ENCODE data around the gene CCDC175.

CCDC175 gene

GRCh38 chr14:59538936-59539335 lies 37.7 kb downstream of the CCDC175 start:
- no peak for DNase-seq

DNA sequence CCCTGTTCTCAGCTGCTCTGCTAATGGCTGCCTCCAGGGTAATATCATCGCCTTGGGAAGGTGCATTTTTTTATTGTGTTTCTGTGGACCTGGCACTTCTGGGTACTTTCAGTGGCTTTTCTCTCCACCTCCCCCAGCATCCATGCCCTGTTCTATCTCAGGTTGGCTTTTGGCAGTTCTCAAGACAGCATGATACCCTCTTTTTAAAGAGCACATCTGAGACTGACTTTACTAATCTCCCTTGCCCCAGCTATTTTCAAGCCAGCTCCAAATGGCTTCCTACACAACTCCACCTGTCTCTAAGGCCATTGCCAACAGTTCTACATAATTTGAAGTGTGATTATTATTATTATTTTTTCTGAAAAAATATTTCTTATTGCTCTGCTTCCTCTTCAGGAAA lies 39.1 kb downstream of the CCDC175 start:
- no peak for DNase-seq

DNA sequence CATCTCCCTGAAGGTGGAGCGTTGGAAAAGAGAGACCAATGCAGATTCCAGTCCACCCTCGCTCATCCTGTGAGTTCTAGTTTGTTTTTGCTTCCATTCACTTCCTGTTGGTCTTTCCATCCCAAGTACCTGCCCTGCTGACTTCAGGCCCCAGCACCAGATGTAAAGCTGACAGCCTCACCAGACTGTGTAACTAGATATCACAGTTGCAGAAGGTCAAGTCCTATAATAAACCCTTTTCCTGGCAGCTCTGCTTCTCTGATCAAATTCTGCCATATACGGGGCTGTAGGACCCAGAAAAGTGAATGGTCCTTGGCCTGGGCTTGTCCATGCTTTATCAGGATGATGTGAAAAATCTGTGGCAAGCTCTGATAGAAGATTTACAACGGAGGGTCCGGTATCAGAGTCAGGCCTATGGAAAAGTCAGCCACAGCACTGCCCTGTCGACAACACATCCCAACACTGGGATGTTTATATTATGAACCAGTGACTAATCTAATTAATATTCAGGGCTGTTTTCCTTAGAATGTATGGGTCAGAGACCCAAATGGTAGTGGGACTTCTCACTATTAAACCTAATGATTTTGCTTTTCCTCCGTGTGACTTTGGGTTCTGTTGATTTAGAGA lies 42.1 kb downstream of the CCDC175 start:
- DNase-seq = no peak

GRCh38 chr14:59532419-59532818 lies 44.2 kb downstream of the CCDC175 start:
- DNase-seq = no peak

DNA sequence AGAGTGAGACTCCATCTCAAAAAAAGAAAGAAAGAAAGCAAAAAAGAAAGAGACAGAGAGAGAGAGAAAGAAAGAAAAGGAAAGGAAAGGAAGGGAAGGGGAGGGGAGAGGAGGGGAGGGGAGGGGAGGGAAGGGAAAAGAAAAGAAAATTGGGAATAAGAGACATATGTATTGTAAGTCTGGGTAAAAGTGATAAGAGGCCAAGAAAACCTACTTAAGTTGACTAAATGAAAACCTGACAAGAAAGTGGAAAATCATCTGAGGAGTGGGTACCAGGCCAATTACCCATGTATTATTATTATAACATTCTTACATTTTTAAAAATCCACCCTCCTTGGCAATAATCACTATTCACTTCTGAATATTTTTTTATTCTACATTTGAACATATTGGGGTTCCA lies 46.3 kb downstream of the CCDC175 start:
- no peak for DNase-seq

GRCh38 chr14:59529189-59529588 lies 47.4 kb downstream of the CCDC175 start:
- DNase-seq = no peak

DNA sequence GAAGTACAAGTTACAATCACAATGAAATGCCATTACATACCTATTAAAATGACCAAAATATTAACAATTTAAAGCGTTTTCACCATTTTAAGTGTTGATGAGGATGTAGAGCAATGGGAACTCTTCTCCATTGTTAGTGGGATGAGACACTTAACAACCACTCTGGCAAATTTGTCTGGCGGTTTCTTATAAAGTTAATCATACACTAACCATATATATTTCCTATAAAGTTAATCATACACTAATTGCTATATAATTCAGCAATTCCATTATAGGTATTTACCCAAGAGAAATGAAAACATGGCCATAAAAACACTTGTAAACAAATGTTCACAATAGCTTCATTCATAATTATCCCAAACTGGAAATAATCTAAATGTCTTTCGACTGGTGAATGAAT lies 56.4 kb downstream of the CCDC175 start:
- no peak for DNase-seq

DNA sequence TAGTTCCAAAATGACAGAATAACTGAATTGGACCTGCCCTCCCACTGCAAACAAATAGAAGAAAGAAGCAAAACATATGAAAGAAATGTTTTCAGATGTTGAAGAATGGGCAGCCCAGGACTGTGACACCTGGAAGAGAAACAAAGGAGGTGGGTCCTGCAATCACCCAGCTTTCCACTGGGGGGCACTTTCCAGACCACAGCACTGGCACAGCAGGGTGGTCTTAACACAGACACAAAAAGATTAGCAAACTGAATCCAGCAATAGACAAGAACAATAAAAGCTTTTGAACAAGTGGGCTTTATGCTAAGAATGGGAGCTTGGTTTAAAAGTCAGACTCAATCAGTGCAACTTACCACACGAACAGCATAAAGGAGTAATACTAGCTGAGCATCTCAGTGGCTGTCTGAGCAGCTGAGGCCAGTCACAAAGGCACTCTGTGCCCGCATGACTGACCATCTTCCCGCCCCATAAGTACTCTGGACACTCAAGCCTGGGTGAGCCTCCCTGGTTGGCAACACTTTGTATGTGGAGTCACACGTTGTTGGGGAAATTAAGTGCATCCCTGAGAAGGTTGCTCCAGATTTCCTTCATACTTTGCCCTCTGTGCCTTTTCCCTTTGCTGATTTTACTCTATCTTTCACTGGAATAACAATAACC lies 64.6 kb downstream of the CCDC175 start:
- DNase-seq = no peak

DNA sequence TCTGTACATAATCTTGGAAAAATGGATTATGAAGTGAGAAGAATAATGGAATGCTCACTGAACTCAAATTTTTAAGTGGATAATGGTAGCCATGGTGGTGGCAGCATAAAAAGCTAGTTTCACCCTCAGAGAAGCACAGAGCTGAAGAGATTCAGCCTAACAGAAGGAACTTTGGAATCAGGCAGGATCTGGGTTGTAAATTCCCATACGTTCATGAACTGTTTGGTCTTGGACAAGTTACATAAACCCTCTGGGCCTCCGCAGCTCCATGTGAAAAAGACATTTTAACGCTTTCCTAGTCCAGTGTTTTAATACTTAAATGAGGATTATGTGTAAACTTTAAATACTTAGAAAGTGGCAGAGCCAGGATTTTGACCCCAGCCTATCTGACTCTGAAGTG lies 65.6 kb downstream of the CCDC175 start:
- no peak for DNase-seq

DNA sequence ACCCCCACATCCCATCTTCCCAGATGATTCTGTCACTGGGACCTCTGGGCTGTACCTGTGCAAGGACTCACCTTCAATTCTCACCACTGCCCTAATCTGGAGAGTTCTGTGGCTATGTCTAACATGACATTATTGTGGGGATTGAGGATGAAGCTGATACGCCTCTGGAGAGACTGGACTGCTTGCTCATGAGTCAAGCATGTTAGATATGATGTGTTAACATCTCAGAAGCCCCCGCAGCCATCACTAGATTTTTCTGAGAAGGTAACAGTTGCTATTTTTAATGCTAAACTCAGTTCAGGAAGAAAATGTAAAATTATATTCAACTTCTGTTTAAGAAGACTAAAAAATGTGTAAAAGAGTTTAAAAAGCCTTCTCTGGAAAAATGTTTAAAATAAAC lies 66.6 kb downstream of the CCDC175 start:
- DNase-seq = no peak

DNA sequence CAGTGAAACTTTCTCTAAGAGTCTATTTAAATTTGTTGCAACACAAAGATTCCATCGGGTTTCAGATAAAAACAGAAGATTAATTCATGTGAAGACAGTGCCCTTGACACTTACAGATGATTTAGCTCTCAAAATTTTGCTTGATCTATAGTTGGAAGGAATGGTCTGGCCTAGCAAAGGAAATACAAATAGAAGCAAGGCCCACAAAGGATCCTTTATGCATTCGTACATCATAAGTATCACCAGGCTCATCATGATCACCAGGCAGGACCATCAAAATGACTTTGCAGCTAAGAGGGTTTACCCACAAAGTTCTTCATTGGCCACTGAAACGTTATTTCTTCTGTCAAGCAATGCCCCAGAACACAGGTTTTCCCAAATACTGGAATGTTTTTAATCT lies 67.5 kb downstream of the CCDC175 start:
- DNase-seq = no peak

DNA sequence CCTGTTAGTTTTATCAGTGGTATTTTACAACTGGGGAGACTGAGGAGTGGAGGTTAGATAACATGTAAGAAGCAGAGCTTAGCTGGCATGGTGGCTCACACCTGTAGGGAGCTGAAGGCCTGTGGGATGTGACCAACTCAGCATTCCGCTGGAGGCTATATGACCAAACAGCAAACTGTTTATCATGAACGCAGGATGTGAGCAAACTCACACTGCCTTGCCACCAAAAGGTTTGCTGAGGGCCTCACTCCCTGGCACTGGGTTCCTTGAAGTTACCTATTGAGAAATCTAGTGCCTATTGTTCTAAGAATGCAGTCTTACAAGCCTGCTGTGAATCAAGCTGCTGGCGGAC lies 68.9 kb downstream of the CCDC175 start:
- no peak for DNase-seq

DNA sequence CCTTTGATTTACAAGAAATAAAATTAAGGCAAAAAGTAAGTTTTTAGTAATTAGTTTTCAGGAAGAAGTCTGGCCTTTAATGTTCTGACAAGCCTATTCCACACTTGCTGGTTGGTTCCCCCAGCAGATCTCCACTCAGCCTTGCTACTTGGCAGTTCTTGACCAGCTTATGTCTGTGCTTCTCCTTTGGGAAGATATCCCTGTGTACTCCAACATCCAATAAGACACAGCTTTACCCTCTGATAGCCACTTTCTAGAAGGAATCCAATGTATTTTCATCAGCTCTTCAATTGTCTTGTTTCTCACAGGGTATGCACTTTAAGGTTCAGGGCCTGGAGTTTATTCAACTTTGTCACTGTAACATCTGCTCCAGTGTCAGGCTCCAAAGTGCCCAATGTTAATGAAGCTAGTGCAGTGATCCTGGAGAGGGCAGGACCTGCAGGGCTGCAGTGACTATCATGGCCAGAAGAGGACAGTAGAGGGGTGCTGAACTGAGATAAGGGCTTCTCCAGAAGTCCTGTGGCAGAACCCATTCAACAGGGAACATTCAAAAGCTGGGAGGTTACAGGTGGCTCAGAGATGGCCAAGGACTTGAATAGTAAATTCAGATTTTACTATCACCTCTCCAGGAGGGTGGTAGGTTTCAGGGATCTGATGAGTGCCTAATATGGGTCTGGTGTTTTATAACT lies 69.4 kb downstream of the CCDC175 start:
- no peak for DNase-seq

GRCh38 chr14:59503256-59503655 lies 73.4 kb downstream of the CCDC175 start:
- no peak for DNase-seq

GRCh38 chr14:59500732-59501131 lies 75.9 kb downstream of the CCDC175 start:
- no peak for DNase-seq

GRCh38 chr14:59492384-59492783 lies 84.2 kb downstream of the CCDC175 start:
- no peak for DNase-seq

DNA sequence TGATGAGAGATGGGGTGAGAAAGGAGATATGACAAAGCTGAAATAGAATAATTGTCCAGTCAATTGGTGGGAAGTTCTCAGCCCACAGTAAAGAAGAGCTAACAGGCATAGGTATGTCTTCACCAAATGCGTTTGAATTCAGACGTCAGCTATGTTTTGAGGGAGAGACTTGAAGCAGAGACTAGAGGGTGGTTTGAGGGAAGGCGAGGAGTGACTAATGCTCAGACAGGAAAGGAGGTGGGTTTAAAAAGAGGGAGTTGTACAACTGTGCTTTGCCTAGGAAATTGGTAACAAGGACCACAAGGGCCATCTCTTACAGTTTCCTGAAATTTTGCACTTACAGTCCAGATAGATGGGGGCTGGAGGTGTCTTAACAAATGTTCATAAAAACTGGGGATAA lies 85.9 kb downstream of the CCDC175 start:
- no peak for DNase-seq

DNA sequence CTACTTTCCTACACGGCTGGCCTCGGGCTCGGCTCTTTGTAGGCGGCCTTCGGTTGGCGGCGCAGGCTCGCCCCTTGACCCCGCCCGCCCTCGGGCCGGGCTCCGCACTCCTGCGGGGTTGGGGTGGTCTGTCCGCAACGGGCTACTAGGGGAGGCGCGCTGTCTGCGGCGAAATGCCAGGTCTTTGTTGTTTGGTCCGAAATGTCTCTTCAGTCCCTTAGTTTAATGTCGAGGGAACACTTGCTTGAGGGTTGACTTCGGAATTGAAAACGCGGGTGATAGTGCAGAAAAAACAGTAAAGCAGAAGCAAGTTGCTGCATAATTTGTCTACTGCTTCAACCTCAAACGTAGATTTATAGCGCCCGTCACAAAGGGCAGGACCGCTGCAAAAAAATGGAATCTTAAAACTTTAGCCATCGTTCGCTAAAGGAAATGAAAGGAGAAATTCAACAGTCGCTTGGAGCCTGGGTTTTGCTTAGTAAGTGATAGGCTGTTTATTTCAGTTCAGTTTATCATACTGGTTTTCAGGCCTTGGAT lies 91.9 kb downstream of the CCDC175 start:
- no peak for DNase-seq

DNA sequence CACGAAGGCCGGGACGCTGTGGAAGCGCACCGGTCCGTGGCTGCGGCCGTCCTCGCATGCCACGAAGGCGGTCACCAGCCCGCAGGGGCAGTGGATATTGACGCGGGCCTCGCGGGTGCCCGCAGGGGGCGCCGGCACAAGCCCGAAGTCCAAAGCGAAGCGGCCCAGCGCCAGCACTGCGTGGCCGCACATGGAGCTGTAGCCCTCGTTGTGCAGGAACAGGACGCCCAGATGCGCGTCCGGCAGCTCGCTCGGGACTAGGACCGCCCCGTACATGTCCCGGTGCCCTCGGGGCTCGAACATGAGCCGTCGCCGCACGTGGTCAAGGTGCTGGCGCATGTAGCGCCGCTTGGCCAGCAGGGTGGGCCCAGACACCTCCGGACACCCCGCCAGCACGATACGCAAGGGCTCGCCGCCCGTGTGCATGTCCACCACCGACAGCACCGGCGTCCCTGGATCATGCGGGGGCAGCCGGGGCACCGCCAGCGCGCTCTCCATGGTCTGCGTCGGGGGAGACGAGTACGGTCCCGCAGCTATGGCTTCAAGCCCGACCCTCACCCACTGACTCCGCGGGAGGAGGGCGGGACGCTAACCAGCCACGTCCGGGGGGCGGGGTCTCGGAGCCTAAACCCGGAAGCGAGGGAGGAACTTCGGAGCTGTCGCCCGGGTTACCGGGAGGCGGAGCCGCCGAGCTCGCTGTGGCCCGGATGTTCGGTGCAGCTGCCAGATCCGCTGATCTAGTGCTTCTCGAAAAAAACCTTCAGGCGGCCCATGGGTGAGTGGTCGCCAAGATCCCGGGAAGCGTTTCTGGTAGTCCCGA lies 92.6 kb downstream of the CCDC175 start, which contains the start of the genes JKAMP and L3HYPDH:
Gene JKAMP, plus strand, starts transcription at position 699 of the 820 bp plus-strand sequence. Its CDS starts 73 bp downstream, at position 772.
Gene L3HYPDH, minus strand, starts transcription at position 590 of the 820 bp plus-strand sequence. Its CDS starts 92 bp downstream, at position 498.
- DNase-seq = peak; percentile 20

DNA sequence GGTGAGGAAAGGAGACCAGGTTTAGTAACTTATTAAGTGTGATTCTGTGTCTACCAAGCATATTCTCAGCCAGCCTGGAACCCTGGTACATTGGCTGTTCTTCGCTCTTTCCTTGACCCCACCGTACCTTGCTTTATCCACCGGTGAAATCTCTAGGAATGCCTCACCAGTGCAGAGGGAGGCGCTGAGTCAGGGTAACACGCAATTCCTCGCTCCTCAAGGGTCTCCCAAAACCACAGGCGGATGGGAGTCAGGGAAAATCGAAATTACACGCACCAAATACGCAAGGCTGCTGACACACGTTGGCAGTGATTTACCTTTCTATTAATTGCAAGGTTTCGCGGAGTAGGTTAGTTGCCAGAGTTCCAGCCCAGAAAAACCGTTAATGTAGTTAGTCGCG lies 93.2 kb downstream of the CCDC175 start:
- no peak for DNase-seq

DNA sequence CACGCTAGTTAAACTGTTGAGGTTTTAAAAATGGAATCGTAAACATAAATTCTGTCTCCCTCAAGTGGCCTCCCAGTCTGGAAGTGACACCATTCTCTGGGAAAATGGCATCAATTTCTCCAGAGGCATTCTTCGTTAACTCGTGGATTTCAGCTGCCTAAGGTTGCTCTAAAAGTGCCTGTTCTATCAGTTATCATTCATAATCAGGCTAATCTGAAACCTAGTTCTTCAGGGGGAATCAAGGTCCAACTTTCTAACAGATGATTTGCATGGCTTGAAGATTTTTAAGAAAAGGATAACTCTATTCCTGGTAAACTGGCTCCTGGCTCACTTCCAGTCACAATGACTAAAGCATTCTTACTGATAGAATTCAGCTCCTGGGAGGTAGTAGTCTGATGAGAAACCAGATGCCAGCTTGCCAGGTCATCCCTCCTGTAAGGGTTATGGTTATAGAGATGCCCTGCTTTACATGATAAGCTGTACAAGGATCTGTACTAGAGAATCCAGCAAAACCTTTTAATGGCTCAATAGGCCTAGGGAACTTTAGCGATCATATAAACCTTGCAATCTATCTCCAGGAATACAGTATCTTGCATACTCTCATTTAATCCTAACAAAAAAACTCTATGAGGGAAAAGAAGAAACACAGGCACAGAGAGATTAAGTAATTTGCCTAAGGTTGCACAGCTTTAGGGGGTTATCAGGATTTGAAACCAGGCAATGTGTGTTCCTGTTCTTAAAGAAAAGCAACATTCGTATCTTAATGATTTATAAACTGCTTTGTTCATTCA lies 93.9 kb downstream of the CCDC175 start:
- DNase-seq = no peak

- no peak for DNase-seq
Measured at GRCh38 chr14:59481871-59482540, 94.6 kb downstream of the CCDC175 start.

Data from SIG-M5 (cell line).